ENCODE data around the gene PEAK3. TPM values are rescaled to one million over a fixed set of nuclear protein-coding genes. Genes with fewer than 3 reads are reported as not detected.

Gene PEAK3
- total RNA-seq (under 1 TPM in 5 of 7 donors, not detected in 2; 0.11 to 0.62 (median 0.35) TPM), polyA plus RNA-seq (under 1 TPM in 1 of 2 donors, not detected in 1; 0.10 TPM)
- long read RNA-seq, donor 1, partial matches to known transcripts = 0 of 20 reads
- long read RNA-seq, donor 1, other reads (novel, unspliced or antisense) = 20 of 20 reads
- long read RNA-seq, donor 2 = 0 reads
- long read RNA-seq, donor 3, partial matches to known transcripts = 0 of 9 reads
- long read RNA-seq, donor 3, other reads (novel, unspliced or antisense) = 9 of 9 reads

GRCh38 chr19:2282062-2282861 is at the start of gene PEAK3:
Gene PEAK3 (minus strand): TSS chr19:2282175. CDS start chr19:2280931, 1,244 bp downstream.
- 7 to 10% (median 10%) methylated on average over 40 to 41 of the region's 41 CpGs for WGBS, 3 donors

GRCh38 chr19:2330632-2331284 is 48.8 kb upstream of the PEAK3 start:
- Histone ChIP-seq H3K27me3 (no peaks in the 10 kb centered on the region), H3K4me3 (no peak overlapping the region), H3K9me3 (no peaks in the 10 kb centered on the region), H3K36me3 (no peaks in the 10 kb centered on the region), H3K4me1 (ENCODE audit: insufficient read depth) (peaks cover 11% of the 10 kb centered on the region), H3K27ac (no peak overlapping the region)
- no peak for DNase-seq
- TF ChIP-seq EP300 (IDR thresholded peaks at IDR 0.05) (no peak), POLR2A (IDR thresholded peaks at IDR 0.05) (no peak), CTCF (IDR thresholded peaks at IDR 0.05) (no peak)
- intact Hi-C loops (cut with DNase I) = no loop called here
- WGBS, 3 donors = 71 to 75% (median 73%) methylated on average over 20 of the region's 20 CpGs

More at GRCh38 chr19:2282062-2282861, at the start of gene PEAK3:
- intact Hi-C loops (cut with DNase I) = loop anchor here in 1 of 4 donors (5.0 kb wide), 1 partner anchor 1115 kb away; no protein-coding TSS in a partner anchor
- TF ChIP-seq CTCF (IDR thresholded peaks at IDR 0.05) (no peak), POLR2A (IDR thresholded peaks at IDR 0.05) (no peak), EP300 (IDR thresholded peaks at IDR 0.05) (no peak)
- H3K27ac ChIP-seq = no peak within 1 kb of the TSS
- H3K4me3 ChIP-seq = peak within 1 kb of the TSS; percentile 24
- no peaks in the 10 kb centered on the region for H3K27me3 ChIP-seq
- no peaks in the 10 kb centered on the region for H3K36me3 ChIP-seq
- peaks cover 6% of the 10 kb centered on the region for H3K4me1 ChIP-seq (ENCODE audit: insufficient read depth)
- no peaks in the 10 kb centered on the region for H3K9me3 ChIP-seq
- DNase-seq = peak in 3 of 5 donors; percentile 53 to 73 (median 56)

- Histone ChIP-seq H3K9me3 (no peaks in the 10 kb centered on the region), H3K4me3 (no peak overlapping the region), H3K36me3 (no peaks in the 10 kb centered on the region), H3K27me3 (no peaks in the 10 kb centered on the region), H3K4me1 (ENCODE audit: insufficient read depth) (peaks cover 11% of the 10 kb centered on the region), H3K27ac (no peak overlapping the region)
- intact Hi-C loops (cut with DNase I) = no loop called here
- TF ChIP-seq POLR2A (IDR thresholded peaks at IDR 0.05) (no peak), EP300 (IDR thresholded peaks at IDR 0.05) (no peak)
- WGBS, 3 donors = 68 to 73% (median 70%) methylated on average over 10 of the region's 10 CpGs
- DNase-seq = no peak
These were observed 48.3 kb upstream of the PEAK3 start for GRCh38 chr19:2330255-2330631.

- Histone ChIP-seq H3K27ac (no peak overlapping the region), H3K27me3 (no peaks in the 10 kb centered on the region), H3K9me3 (no peaks in the 10 kb centered on the region), H3K4me1 (ENCODE audit: insufficient read depth) (peaks cover 11% of the 10 kb centered on the region), H3K36me3 (no peaks in the 10 kb centered on the region), H3K4me3 (peak overlapping the region; percentile 91)
- TF ChIP-seq CTCF (IDR thresholded peaks at IDR 0.05) (no peak), POLR2A (IDR thresholded peaks at IDR 0.05) (no peak), EP300 (IDR thresholded peaks at IDR 0.05) (no peak)
- no peak for DNase-seq
- 41 to 50% (median 47%) methylated on average over 13 of the region's 13 CpGs for WGBS, 3 donors
- intact Hi-C loops (cut with DNase I) = no loop called here
These were observed 47.5 kb upstream of the PEAK3 start for GRCh38 chr19:2329501-2329916.
